Uterus (tissue), 4 donors: ENCODE data around the gene EXOC2. TPM values are rescaled to one million over a fixed set of nuclear protein-coding genes. Genes with fewer than 3 reads are reported as not detected.
"Not testable (repeated sequence)": the region's sequence is repeated elsewhere in the genome, so short reads cannot be mapped to it uniquely, and the experiment has no call there.

ENCODE experiments used
- DNase-seq, 2 donors: peaks; one replicate each; pipeline ENCODE4 v3.0.0-alpha.2; 2019 to 2020
- H3K27ac ChIP-seq, 2 donors: fragments of 200-600 bp; sonication (generic); 1 replicate in 1 of 2; 2 replicates in 1 of 2; pipeline ENCODE4 v1.5.1; 2016 to 2018
- H3K27me3 ChIP-seq, 2 donors: fragments of 200-600 bp; sonication (generic); one replicate each; pipeline ENCODE4 v1.5.1; 2018 to 2019; ENCODE audit warnings: control low read depth in 1 of 2
- H3K36me3 ChIP-seq, 2 donors: fragments of 200-600 bp; sonication (generic); one replicate each; pipeline ENCODE4 v1.5.1; 2019; ENCODE audit warnings: control low read depth in 1 of 2
- H3K4me1 ChIP-seq, 2 donors: fragments of 200-600 bp; sonication (generic); one replicate each; pipeline ENCODE4 v1.5.1; 2018 to 2019; ENCODE audit warnings: control low read depth in 1 of 2
- H3K4me3 ChIP-seq, 2 donors: fragments of 200-600 bp; sonication (generic); 1 replicate in 1 of 2; 2 replicates in 1 of 2; pipeline ENCODE4 v1.5.1; 2018 to 2019; ENCODE audit warnings: mild to moderate bottlenecking in 1 of 2
- H3K9me3 ChIP-seq, 2 donors: fragments of 200-600 bp; sonication (generic); one replicate each; pipeline ENCODE4 v1.5.1; 2019; ENCODE audit warnings: control low read depth in 1 of 2
- POLR2A ChIP-seq, 2 donors: fragments of 450-650 bp; IDR thresholded peaks; one replicate each; pipeline ENCODE4 v1.6.1; 2016; ENCODE audit warnings: antibody characterized with exemption in 2 of 2, mild to moderate bottlenecking in 1 of 2, moderate library complexity in 1 of 2
- intact Hi-C: fragments of 100-400 bp; cut with DNase I; formaldehyde crosslinking; loops from one replicate; pipeline ENCODE4 v1.15.1; 2023; ENCODE audit warnings: low total_unique reads
- total RNA-seq, 4 donors: library from RNA; depleted of rRNA in 3 of 4; stranded (reverse); fragments of >200 nt in 3 of 4; gene quantifications; one replicate each; pipeline versions ENCODE4 v1.1.0 to v1.2.4, GENCODE V29; 2014 to 2023
- TF ChIP-seq, protein P1 (sequence below), 4 experiments: fragments of 200-600 bp in 2 of 4; fragments of 450-650 bp in 2 of 4; sonication (generic) in 2 of 4; IDR thresholded peaks; one replicate each; pipeline ENCODE4 v1.5.1; 2016 to 2019; ENCODE audit warnings: antibody characterized with exemption in 4 of 4, mild to moderate bottlenecking in 2 of 4, moderate library complexity in 1 of 4
- donor health status: DM: yes; HTN: yes; CAD: no.

EXOC2 gene
- total RNA-seq, 4 donors from 2014 or later, result 12.3 to 27.0 (median 22.9) TPM

DNA sequence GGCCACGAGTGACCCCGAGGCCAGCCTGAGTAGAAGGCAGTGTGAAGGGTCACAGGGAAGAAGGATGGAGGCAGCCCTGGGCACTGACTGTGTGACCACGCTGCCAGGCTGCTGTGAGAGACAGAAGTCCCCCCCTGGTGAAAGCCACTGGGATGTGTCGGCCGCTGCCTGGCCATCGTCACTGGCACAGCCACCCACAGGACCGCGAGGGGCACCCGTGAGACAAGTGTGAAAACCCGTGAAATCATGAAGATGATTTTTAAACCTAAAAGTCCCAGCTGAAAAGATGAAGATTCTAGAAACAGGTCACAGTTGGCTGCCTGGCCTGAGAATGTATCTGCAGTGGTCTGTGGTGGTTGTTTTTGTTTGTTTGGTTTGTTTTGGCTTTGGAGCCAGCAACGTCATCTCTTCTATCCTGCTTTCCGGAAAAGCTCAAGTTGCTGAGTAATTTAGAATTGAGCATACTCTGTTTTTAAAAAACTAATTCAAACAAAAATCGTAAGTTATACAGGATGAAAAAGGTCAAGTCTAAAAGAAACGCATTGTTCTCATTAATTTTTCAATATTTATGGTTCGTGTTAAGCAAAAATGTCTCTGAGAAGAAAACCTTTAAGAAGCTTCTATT, 130.8 kb downstream of the EXOC2 start:
- TF ChIP-seq, protein P1, sequence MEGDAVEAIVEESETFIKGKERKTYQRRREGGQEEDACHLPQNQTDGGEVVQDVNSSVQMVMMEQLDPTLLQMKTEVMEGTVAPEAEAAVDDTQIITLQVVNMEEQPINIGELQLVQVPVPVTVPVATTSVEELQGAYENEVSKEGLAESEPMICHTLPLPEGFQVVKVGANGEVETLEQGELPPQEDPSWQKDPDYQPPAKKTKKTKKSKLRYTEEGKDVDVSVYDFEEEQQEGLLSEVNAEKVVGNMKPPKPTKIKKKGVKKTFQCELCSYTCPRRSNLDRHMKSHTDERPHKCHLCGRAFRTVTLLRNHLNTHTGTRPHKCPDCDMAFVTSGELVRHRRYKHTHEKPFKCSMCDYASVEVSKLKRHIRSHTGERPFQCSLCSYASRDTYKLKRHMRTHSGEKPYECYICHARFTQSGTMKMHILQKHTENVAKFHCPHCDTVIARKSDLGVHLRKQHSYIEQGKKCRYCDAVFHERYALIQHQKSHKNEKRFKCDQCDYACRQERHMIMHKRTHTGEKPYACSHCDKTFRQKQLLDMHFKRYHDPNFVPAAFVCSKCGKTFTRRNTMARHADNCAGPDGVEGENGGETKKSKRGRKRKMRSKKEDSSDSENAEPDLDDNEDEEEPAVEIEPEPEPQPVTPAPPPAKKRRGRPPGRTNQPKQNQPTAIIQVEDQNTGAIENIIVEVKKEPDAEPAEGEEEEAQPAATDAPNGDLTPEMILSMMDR (IDR thresholded peaks at IDR 0.05), result no peak
- TF ChIP-seq POLR2A (IDR thresholded peaks at IDR 0.05), result no peak
- no peaks in the 10 kb centered on the region for H3K36me3 ChIP-seq
- no peak for DNase-seq

DNA sequence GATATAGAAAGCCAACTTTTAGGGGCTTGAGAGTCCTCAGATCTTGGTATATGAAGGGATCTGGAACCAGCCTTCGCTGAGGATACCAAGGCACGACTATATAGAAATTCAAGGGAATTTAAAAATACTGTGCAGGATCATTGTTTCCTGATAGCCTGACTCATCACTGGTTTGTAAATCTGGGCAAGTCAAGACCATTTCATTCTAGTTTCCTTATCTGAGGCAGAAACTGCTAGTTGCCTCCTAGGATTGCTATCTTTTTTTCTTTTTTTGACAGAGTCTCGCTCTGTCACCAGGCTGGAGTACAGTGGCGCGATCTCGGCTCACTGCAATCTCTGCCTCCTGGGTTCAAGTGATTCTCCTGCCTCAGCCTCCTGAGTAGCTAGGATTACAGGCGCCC, 131.6 kb downstream of the EXOC2 start:
- H3K27me3 ChIP-seq, H3K4me3 ChIP-seq, H3K4me1 ChIP-seq, H3K9me3 ChIP-seq, H3K27ac ChIP-seq, intact Hi-C loops, DNase-seq, H3K36me3 ChIP-seq: not testable (repeated sequence)

More for the DNA sequence above, 130.8 kb downstream of the EXOC2 start:
- Histone ChIP-seq H3K27ac (no peak overlapping the region), H3K9me3 (no peaks in the 10 kb centered on the region), H3K4me3 (no peak overlapping the region), H3K4me1 (no peaks in the 10 kb centered on the region), H3K27me3 (no peaks in the 10 kb centered on the region)
- intact Hi-C loops, result no loop called here

DNA sequence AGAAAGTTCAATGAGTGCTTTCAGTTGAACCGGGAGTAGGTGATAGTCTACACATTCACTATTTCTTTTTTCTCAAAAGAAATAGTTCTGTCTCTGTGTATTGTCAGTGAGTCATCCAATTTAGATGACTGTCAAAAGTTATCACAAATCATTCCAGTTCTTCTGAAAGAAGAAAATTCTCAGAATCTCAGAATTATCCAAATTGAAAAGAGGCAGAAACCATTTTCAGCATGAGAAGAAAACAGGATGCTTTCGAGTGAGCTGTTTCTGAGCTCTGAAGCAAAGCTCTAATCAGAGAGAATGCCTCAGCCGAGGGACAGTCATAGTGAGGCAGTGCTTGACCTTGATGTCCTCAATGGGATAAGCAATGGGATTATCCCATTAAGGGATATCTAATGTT, 134.0 kb downstream of the EXOC2 start:
- TF ChIP-seq, protein P1 (IDR thresholded peaks at IDR 0.05), result no peak
- TF ChIP-seq POLR2A (IDR thresholded peaks at IDR 0.05), result no peak
- no peak overlapping the region for H3K27ac ChIP-seq
- no peaks in the 10 kb centered on the region for H3K9me3 ChIP-seq
- no peaks in the 10 kb centered on the region for H3K4me1 ChIP-seq
- H3K4me3 ChIP-seq, result no peak overlapping the region
- no peak for DNase-seq
- H3K36me3 ChIP-seq, result no peaks in the 10 kb centered on the region
- intact Hi-C loops, result no loop called here
- H3K27me3 ChIP-seq, result no peaks in the 10 kb centered on the region

DNA sequence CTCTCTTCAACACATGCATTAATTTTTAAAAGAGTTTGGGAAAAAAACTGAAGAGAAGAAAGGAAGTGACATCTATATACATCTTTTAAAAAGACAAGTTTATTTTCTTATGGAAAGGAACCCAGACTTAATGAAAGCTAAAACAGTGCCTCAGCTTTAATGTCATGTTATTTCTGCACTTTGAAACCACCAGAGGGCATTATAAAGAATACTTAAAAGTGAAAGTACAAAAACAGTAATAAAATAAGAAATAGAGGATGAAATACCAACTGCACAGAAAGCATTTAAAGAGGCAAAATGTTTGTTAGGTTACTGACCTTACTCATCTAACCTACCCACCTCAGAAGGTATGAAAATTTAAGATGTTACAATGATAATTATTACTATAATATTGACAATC, 134.8 kb downstream of the EXOC2 start:
- H3K27ac ChIP-seq, result no peak overlapping the region
- H3K4me3 ChIP-seq, result no peak overlapping the region
- no peaks in the 10 kb centered on the region for H3K9me3 ChIP-seq
- no peak for TF ChIP-seq POLR2A (IDR thresholded peaks at IDR 0.05)
- TF ChIP-seq, protein P1 (IDR thresholded peaks at IDR 0.05), result no peak
- no peaks in the 10 kb centered on the region for H3K4me1 ChIP-seq
- intact Hi-C loops, result no loop called here
- no peak for DNase-seq
- no peaks in the 10 kb centered on the region for H3K36me3 ChIP-seq
- H3K27me3 ChIP-seq, result no peaks in the 10 kb centered on the region

DNA sequence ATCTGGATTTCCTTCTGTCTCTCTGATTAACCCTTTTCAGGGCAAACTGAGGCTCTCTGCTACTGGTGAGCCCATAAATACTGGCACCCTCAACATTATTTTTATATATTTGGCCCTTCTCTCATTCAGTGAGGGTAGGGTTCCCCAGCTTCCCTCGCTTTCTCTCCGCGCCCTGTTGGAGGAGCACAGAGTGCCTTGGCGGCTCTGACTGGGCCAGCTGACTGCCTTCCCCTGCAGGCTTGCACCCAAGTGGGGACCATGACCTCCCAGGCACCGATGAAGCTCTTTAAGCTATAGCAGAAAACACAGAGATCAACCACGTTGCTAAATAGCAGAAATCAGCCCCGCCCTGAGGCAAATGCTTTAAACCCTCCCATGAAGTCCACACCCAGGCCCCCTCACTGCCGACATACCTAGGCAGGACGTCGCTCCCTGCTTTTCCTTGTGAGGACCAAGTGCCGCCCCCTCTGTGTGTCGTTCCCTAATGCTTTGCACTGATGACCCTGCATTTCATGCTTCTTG, 141.0 kb downstream of the EXOC2 start:
- H3K36me3 ChIP-seq, result no peaks in the 10 kb centered on the region
- no peak overlapping the region for H3K4me3 ChIP-seq
- TF ChIP-seq POLR2A (IDR thresholded peaks at IDR 0.05), result no peak
- TF ChIP-seq, protein P1 (IDR thresholded peaks at IDR 0.05), result no peak
- H3K9me3 ChIP-seq, result no peaks in the 10 kb centered on the region
- H3K27me3 ChIP-seq, result no peaks in the 10 kb centered on the region
- H3K4me1 ChIP-seq, result no peaks in the 10 kb centered on the region
- DNase-seq, result no peak
- intact Hi-C loops, result no loop called here
- H3K27ac ChIP-seq, result no peak overlapping the region
